ENCODE results near the gene MPRIP.

MPRIP gene

DNA sequence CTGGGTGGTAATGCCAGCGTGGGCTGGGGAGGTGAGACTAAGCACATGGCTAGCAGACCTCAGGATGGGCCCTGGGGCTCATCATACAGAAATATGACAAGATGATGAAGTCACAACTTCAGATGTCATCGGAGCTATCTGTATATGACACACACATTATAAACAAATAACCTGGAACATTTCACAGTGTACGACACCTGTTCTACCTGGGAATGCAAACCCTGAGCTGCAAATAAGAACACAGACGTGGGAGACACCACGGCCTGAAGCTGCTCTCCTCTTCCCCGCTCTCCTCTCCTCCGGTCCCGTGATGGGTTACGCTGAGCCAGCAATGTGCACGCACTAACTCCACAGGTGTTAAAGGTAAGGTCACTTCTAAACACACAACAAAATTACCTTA, 159.0 kb downstream of the MPRIP start:
- Mint-ChIP-seq H3K36me3 (ENCODE audit: low read depth) (peaks cover 41% of the 10 kb centered on the region), H3K4me3 (no peak overlapping the region), H3K4me1 (ENCODE audit: low read depth) (peaks cover 28% of the 10 kb centered on the region), H3K9me3 (no peaks in the 10 kb centered on the region), H3K27ac (no peak overlapping the region), H3K27me3 (no peaks in the 10 kb centered on the region)

DNA sequence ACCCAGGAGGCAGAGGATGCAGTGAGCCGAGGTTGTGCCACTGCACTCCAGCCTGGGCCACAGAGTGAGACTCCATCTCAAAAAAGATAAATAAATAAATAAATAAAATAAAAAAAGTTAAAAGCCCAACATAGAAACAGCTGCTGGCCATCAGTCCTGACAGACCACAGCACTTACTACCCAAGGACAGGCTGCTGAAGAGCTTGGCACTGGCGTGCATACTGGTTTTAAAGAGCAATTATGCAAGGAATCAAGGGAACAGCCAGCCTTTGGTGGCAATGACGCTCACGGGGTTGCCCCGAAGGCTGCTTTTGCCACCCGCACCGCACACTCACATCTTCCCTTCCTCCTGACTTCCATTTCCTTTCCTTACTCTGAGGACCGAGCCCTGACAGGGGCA, 159.7 kb downstream of the MPRIP start:
- Mint-ChIP-seq H3K36me3 (ENCODE audit: low read depth) (peaks cover 41% of the 10 kb centered on the region), H3K27ac (peak overlapping the region; percentile 51), H3K4me1 (ENCODE audit: low read depth) (peaks cover 25% of the 10 kb centered on the region), H3K9me3 (no peaks in the 10 kb centered on the region), H3K27me3 (no peaks in the 10 kb centered on the region), H3K4me3 (no peak overlapping the region)

DNA sequence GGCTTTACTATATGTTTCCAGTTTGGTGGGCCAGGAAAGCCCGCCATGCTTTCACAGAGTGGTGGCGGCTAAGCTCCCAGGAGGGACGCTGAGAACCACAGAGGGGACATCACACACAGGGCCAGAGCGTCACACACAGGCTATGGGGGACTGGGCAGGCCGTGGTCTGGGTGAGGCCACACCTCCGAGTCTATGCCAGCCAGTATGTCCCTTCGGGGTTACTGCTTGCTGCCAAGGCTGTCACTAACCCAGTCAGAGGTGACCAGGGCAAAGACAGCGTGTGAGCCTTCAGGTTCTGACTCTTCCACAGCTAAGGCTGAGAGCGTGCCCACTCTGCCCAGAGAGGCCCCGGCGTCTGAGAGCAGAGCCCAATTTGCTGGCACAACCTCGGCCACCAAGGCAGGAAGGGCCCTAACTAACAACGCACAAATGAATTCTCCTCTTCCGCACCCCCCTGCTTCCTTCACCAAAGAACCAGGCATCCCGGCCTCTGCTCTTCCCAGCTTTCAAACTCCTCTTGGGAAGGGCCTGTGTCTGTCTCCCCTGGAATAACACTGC, 161.0 kb downstream of the MPRIP start:
- peaks cover 38% of the 10 kb centered on the region for H3K36me3 Mint-ChIP-seq (ENCODE audit: low read depth)
- no peaks in the 10 kb centered on the region for H3K27me3 Mint-ChIP-seq

DNA sequence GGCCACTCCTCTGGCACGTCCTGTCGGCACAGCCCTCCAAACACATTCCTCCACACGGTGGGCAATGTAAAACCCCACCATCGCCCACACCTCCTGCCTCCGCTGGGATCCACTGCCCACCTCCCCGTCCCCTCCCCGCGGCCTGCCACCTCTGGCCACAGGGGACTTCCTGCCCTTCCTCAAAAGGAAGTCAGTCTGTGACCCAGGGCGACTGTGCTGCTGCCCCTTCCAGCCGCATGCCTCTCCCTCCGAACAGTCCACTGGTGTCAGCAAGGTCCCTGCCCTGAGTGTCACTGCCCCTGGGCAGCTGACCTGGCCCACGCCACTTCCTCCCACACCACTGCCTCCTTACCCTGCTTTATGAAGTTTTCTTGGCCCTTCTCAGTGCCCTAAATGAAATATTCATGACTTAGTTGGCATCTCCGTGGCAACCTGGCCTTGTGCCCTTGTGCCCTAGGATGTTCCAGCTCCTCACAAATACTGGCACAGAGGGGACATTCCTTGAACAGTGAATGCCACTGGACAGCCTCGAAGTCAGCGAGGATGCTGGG, 161.9 kb downstream of the MPRIP start:
- H3K4me1 Mint-ChIP-seq (ENCODE audit: low read depth), result peaks cover 22% of the 10 kb centered on the region
- H3K27ac Mint-ChIP-seq, result peak overlapping the region; percentile 98
- H3K4me3 Mint-ChIP-seq, result peak overlapping the region; percentile 88
- no peaks in the 10 kb centered on the region for H3K9me3 Mint-ChIP-seq
- no peaks in the 10 kb centered on the region for H3K27me3 Mint-ChIP-seq
- peaks cover 37% of the 10 kb centered on the region for H3K36me3 Mint-ChIP-seq (ENCODE audit: low read depth)

More for the DNA sequence above, 161.0 kb downstream of the MPRIP start:
- Mint-ChIP-seq H3K4me1 (ENCODE audit: low read depth) (peaks cover 22% of the 10 kb centered on the region), H3K4me3 (peak overlapping the region; percentile 88), H3K27ac (peak overlapping the region; percentile 98), H3K9me3 (no peaks in the 10 kb centered on the region)

DNA sequence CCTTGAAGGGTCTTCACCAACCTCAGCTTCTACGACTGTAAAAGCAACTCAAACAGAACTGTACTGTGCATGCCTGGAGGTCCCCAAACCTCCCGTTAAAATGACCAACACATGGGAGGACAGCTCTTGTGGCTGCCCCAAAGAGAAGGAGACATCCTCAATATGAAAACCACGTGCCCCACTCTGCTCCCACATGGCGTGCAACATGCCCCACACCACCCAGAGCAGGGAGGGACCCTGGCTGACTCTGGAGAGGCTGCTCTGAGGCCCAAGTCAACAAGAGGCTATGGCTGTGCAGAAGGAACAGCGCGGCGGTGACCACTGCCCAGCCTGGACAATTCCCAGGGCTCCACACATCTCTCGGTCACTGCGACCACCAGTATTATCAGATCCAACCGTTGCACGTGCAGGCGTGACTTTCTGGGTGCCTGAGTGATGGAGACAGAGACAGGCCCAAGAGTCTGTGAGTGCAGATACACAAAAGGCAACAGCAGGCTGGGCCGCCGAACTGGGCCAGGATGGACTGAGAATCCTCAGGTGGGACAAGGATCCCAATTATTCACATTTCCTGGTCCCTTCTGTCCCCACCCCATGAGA, 162.5 kb downstream of the MPRIP start:
- peak overlapping the region; percentile 98 for H3K27ac Mint-ChIP-seq
- H3K27me3 Mint-ChIP-seq, result no peaks in the 10 kb centered on the region
- H3K36me3 Mint-ChIP-seq (ENCODE audit: low read depth), result peaks cover 36% of the 10 kb centered on the region
- H3K9me3 Mint-ChIP-seq, result no peaks in the 10 kb centered on the region
- H3K4me1 Mint-ChIP-seq (ENCODE audit: low read depth), result peaks cover 22% of the 10 kb centered on the region
- H3K4me3 Mint-ChIP-seq, result peak overlapping the region; percentile 88

DNA sequence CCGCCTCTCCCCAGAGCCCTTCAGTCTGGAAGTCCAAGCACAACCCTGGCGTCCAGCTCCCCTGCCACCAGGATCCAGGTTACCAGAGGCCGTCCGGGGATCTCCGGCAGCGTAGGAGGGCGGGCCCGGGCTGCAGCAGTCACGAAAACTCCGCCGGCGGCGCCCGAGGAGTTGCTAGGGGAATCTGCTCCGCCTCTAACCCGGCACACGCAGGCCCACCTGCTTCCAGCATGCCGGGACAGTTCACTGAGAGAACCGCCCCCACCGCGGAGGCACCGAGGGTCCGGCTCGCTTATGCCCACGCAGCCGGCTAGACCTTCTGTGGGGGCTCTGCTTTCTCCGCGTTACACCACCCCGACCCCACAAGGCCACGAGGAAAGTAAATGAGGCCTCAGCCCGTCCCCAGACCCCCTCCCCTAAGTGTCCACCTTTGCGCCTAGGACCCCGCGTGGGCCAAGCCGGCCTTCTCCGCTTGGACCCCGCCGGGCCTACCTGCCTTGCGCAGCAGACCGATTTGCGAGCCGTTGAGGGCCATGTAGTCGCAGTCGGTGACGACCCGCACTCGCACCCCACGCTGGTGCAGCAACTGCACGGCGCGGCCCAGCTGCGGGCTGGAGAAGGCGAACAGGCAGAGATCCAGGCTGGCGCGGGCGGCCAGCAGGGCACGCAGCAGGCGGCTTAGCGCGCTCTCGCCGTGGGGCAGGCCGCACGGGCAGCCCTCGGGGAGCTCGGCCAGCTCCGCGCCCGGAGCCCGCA, 163.3 kb downstream of the MPRIP start:
- Mint-ChIP-seq H3K27ac (peak overlapping the region; percentile 98), H3K4me3 (peak overlapping the region; percentile 88), H3K9me3 (no peaks in the 10 kb centered on the region), H3K27me3 (no peaks in the 10 kb centered on the region), H3K36me3 (ENCODE audit: low read depth) (peaks cover 29% of the 10 kb centered on the region), H3K4me1 (ENCODE audit: low read depth) (peaks cover 22% of the 10 kb centered on the region)

DNA sequence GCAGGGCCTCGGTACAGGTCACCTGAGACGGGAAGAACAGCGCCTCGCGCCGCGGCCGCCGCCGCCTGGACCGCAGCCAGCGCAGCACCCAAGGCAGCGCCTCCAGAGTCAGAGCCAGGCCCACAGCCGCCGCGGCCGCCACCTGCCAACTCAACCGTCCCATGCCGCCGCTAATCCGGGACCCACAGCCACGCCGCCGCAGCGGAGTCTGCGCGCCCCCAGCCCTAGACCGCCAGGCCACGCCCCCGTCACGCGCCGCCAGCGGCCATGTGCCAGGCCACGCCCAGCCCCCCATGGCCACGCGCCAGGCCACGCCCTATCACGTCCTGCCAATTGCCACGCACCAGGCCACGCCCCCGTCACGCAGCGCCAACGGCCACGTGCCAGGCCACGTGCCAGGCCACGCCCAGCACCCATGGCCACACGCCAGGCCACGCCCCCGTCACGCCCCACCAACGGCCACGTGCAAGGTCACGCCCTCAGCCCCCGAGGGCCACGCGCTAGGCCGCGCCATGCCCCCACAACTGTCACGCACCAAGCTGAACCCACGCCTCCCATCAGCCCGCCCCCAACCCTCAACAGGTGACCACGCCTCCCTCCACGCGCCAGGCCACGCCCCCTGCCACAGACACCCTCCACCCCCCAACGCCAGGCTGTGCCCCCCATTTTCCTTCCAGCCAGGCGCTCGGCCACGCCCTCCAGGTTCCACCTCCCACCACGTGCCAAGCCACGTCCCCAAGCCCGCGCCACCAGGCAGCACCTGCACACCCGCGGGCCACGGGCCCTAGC, 164.1 kb downstream of the MPRIP start, which contains the start of gene PLD6:
Gene PLD6, minus strand, starts transcription at position 210 of the 789 bp plus-strand sequence. Its CDS starts 47 bp downstream, at position 163.
- peak within 1 kb of the TSS; percentile 88 for H3K4me3 Mint-ChIP-seq
- peak within 1 kb of the TSS; percentile 98 for H3K27ac Mint-ChIP-seq
- peaks cover 26% of the 10 kb centered on the region for H3K36me3 Mint-ChIP-seq (ENCODE audit: low read depth)
- H3K9me3 Mint-ChIP-seq, result no peaks in the 10 kb centered on the region
- H3K27me3 Mint-ChIP-seq, result no peaks in the 10 kb centered on the region
- H3K4me1 Mint-ChIP-seq (ENCODE audit: low read depth), result peaks cover 22% of the 10 kb centered on the region

DNA sequence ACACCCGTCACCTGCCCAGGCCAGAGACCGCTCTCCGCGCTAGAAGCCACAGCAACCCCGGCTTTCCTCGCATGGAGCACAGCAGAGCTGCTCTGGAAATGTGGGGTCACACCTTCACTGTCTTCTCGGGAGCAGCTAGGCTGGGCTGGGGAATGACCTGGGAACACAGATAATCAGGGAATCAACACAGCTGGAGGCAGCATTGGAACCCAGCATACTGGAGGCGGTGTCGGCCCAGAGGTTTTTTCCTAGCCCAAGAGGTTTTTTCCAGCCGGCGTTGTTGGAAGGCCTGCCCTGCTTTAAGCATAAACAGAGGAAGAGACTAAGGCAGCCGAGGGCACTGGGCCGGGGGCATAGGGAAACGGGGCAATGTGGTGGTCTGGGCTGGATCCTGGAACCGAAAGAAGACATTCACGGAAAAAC, 164.7 kb downstream of the MPRIP start:
- Mint-ChIP-seq H3K27ac (peak overlapping the region; percentile 67), H3K4me3 (peak overlapping the region; percentile 54), H3K9me3 (no peaks in the 10 kb centered on the region), H3K4me1 (ENCODE audit: low read depth) (peaks cover 22% of the 10 kb centered on the region), H3K27me3 (no peaks in the 10 kb centered on the region), H3K36me3 (ENCODE audit: low read depth) (peaks cover 23% of the 10 kb centered on the region)

DNA sequence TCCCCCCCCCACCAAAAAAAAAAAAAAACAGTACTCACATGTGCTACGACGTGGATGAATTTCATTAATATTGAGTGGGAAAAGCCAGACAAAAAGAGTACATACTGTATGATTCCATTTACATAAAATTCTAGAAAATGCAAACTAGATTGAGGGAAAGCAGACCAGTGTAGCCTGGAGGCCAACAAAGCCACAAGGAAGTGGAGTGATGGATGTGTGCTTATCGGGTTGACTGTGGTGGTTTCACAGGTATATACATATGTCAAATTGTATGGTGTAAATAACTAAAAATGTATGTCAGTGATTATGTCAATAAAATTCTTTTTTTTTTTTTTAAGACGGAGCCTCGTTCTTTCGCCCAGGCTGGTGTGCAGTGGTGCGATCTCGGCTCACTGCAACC, 165.7 kb downstream of the MPRIP start:
- Mint-ChIP-seq H3K27ac (no peak overlapping the region), H3K27me3 (no peaks in the 10 kb centered on the region), H3K36me3 (ENCODE audit: low read depth) (peaks cover 18% of the 10 kb centered on the region), H3K9me3 (no peaks in the 10 kb centered on the region), H3K4me1 (ENCODE audit: low read depth) (peaks cover 20% of the 10 kb centered on the region), H3K4me3 (no peak overlapping the region)

DNA sequence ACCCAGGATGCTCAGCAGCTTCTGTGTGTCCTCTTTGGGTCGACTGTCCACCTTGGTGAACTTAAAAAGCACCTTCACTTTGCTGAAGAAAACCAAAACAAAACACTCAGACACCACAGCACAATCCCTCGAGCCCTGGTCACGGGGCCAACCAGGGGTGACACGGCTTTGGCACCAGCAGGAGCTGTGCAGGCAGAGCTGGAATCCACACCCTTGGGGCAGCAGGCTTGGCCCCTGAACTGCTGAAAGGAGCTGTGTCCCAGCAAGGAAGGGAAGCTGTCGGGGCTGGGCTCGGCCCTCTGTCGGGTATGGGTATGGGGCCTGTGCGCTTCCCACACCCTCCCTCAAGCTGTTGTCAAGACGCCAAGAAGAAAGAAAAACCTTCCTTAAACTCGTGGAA, 171.5 kb downstream of the MPRIP start:
- no peak overlapping the region for H3K4me3 Mint-ChIP-seq
- H3K9me3 Mint-ChIP-seq, result no peaks in the 10 kb centered on the region
- no peak overlapping the region for H3K27ac Mint-ChIP-seq
- H3K27me3 Mint-ChIP-seq, result no peaks in the 10 kb centered on the region
- no peaks in the 10 kb centered on the region for H3K4me1 Mint-ChIP-seq (ENCODE audit: low read depth)
- H3K36me3 Mint-ChIP-seq (ENCODE audit: low read depth), result peaks cover 27% of the 10 kb centered on the region

DNA sequence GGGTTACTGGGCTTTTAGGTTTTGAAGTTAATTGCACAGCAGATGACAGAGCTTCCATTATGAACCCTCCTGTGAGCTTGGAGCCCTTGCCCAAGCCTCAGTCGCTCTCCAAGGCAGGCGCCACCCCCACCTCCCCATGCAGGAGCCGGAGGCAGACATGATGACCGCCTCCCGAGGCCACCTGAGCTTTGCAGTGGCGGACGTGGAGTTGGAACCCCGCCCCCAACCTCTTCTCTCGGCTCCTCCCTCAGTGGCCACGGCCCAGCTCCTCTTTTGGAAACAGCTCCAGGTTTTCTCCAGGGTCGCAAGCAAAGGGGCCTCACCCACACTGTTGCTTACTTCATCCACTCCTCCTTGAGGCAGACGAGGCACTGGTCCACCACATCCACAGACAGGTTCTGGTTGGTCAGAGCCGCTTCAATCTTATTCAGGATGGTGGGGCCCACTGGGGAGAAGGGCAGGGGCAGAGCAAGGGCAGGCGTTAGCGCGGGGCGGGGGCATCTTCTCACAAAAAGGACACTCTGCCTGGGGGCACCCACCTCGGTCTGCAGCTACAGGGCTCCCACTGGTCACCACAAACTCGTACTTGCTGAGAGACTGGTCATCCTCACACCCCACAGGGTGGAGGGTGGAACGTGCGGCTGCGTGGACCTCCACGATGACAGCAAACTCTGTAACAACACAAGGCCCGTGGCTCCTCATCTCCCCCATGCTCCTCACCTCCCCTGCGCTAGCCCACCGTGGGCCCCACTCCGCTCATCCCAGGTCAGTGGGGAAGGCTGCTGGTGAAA, 172.6 kb downstream of the MPRIP start:
- no peaks in the 10 kb centered on the region for H3K27me3 Mint-ChIP-seq
- no peaks in the 10 kb centered on the region for H3K9me3 Mint-ChIP-seq
- no peak overlapping the region for H3K4me3 Mint-ChIP-seq
- no peak overlapping the region for H3K27ac Mint-ChIP-seq
- H3K4me1 Mint-ChIP-seq (ENCODE audit: low read depth), result no peaks in the 10 kb centered on the region
- H3K36me3 Mint-ChIP-seq (ENCODE audit: low read depth), result peaks cover 30% of the 10 kb centered on the region

DNA sequence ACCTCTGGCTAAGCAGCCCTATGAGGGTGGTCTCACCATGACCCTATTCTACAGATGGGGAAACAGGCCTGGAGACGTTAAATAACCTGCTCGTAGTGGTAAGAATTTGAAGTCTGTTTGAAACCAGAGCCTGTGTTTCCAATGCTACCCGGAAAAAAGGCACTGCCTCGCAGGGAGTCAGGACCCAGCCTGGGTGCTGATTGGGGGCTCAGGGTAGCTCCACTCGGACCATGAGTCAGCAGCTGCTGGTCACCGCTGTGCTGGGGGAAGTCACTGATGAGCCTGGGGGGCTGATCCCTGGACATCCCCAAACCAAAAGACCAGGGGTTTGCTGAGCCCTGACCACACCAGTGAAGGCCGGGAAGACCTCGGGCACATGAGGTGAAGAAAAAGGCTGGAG, 173.3 kb downstream of the MPRIP start:
- Mint-ChIP-seq H3K36me3 (ENCODE audit: low read depth) (peaks cover 35% of the 10 kb centered on the region), H3K27ac (peak overlapping the region; percentile 45), H3K4me3 (no peak overlapping the region), H3K9me3 (no peaks in the 10 kb centered on the region), H3K27me3 (no peaks in the 10 kb centered on the region), H3K4me1 (ENCODE audit: low read depth) (no peaks in the 10 kb centered on the region)

DNA sequence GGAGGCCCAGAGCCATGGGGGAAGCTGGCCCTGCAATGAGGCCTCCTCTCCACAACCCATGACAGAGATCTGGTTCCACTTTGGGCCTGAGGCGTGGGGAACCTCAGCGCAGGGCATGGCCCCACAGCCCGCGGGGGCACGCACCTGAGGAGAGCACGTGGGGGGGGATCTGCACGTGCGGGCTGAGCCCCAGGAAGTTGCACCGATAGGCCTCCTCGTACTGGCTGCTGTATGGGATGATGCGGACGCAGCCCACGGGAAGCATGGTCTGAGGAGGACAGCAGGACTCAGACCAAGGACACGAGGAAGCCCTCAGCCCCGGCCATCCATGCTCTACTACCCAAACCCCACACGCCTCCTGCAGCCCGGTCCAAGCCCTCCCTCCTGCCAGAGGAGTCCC, 174.0 kb downstream of the MPRIP start:
- H3K27me3 Mint-ChIP-seq, result no peaks in the 10 kb centered on the region
- H3K9me3 Mint-ChIP-seq, result no peaks in the 10 kb centered on the region
- H3K36me3 Mint-ChIP-seq (ENCODE audit: low read depth), result peaks cover 35% of the 10 kb centered on the region
- H3K4me3 Mint-ChIP-seq, result no peak overlapping the region
- H3K27ac Mint-ChIP-seq, result no peak overlapping the region
- no peaks in the 10 kb centered on the region for H3K4me1 Mint-ChIP-seq (ENCODE audit: low read depth)

DNA sequence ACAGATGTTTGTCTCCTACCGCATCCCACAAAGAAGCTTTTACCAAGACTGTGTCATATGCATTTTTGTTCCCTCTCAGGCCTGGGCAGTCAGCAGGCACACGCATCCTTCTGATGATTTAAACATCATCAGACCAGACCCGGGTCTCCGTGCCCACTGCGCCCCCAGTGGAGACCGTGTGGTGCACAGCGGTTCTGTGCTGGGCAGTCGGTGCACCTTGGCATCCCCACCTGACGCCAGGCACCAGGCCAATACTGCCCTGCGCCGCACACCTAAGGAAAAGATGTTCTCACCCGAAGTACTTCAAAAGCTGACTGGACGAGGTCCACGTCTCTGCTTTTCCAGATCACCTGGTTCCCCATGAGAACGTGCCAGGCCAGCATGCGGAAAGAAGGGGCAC, 174.5 kb downstream of the MPRIP start:
- no peaks in the 10 kb centered on the region for H3K9me3 Mint-ChIP-seq
- H3K4me1 Mint-ChIP-seq (ENCODE audit: low read depth), result no peaks in the 10 kb centered on the region
- H3K4me3 Mint-ChIP-seq, result no peak overlapping the region
- H3K36me3 Mint-ChIP-seq (ENCODE audit: low read depth), result peaks cover 35% of the 10 kb centered on the region
- H3K27me3 Mint-ChIP-seq, result no peaks in the 10 kb centered on the region
- no peak overlapping the region for H3K27ac Mint-ChIP-seq
